ENCODE data around the gene FEN1.

DNA sequence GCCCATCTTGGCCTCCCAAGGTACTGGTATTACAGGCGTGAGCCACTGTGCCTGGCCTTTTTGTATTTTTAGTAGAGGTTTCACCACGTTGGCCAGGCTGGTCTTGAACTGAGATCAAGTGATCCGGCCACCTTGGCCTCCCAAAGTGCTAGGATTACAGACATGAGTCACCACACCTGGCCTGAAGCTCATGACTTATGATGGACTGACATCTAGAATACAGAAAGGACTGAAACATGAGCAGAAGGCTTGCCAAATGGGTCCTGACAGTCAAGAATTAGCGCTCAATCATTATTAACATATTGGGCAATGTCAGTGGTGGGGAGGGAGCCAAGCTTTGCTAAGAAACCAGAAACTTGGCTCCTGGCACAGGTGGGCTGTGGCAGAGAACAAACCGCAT is 19.1 kb downstream of the FEN1 start:
- TF ChIP-seq, protein P1, sequence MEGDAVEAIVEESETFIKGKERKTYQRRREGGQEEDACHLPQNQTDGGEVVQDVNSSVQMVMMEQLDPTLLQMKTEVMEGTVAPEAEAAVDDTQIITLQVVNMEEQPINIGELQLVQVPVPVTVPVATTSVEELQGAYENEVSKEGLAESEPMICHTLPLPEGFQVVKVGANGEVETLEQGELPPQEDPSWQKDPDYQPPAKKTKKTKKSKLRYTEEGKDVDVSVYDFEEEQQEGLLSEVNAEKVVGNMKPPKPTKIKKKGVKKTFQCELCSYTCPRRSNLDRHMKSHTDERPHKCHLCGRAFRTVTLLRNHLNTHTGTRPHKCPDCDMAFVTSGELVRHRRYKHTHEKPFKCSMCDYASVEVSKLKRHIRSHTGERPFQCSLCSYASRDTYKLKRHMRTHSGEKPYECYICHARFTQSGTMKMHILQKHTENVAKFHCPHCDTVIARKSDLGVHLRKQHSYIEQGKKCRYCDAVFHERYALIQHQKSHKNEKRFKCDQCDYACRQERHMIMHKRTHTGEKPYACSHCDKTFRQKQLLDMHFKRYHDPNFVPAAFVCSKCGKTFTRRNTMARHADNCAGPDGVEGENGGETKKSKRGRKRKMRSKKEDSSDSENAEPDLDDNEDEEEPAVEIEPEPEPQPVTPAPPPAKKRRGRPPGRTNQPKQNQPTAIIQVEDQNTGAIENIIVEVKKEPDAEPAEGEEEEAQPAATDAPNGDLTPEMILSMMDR (IDR thresholded peaks at IDR 0.05) = no peak
- TF ChIP-seq EP300 (IDR thresholded peaks at IDR 0.05) = no peak
- TF ChIP-seq POLR2A (IDR thresholded peaks at IDR 0.05) = no peak
